GM13977 (cell line): Measurements from ENCODE around the gene FRMPD1.

Experiments used
- DNase-seq: peaks from one replicate; pipeline ENCODE4 v3.0.0; 2012; ENCODE audit warnings: low spot score
- CTCF ChIP-seq: IDR thresholded peaks from 2 replicates; pipeline ENCODE4 v1.5.1; 2012; ENCODE audit warnings: mild to moderate bottlenecking, control low read depth; ENCODE audit not compliant: insufficient read depth; ENCODE audit errors: extremely low read depth, missing control alignments
- in situ Hi-C: fragments of 300-500 bp; cut with MboI; formaldehyde crosslinking; loops from one replicate; pipeline ENCODE4 v1.12.0; 2022; ENCODE audit warnings: low sequenced_read_pairs, low pct_unique_long_range_greater_than_20kb, mixed read lengths, inconsistent platforms; ENCODE audit not compliant: unreplicated experiment

The FRMPD1 gene

GRCh38 chr9:37621273-37622121, 29.3 kb upstream of the FRMPD1 start:
- no peak for DNase-seq
- no peak for TF ChIP-seq CTCF
- in situ Hi-C loops, result no loop called here

- DNase-seq, result no peak
- TF ChIP-seq CTCF, result no peak
- in situ Hi-C loops, result no loop called here
These were observed 28.3 kb upstream of the FRMPD1 start for GRCh38 chr9:37622462-37622861.

- TF ChIP-seq CTCF, result no peak
- no peak for DNase-seq
- in situ Hi-C loops, result no loop called here
These were observed 27.5 kb upstream of the FRMPD1 start for GRCh38 chr9:37623267-37623666.

GRCh38 chr9:37624073-37624472, 26.7 kb upstream of the FRMPD1 start:
- in situ Hi-C loops, result no loop called here
- DNase-seq, result no peak
- no peak for TF ChIP-seq CTCF

GRCh38 chr9:37625036-37625757, 25.6 kb upstream of the FRMPD1 start:
- in situ Hi-C loops, result no loop called here
- no peak for DNase-seq
- no peak for TF ChIP-seq CTCF

GRCh38 chr9:37625758-37626147, 25.0 kb upstream of the FRMPD1 start:
- DNase-seq, result no peak
- no peak for TF ChIP-seq CTCF
- in situ Hi-C loops, result no loop called here
